ENCODE measurements around the gene CLPTM1. TPM values are rescaled to one million over a fixed set of nuclear protein-coding genes. Genes with fewer than 3 reads are reported as not detected.
"Not testable (repeated sequence)": the region's sequence is repeated elsewhere in the genome, so short reads cannot be mapped to it uniquely, and the experiment has no call there.

The CLPTM1 gene
- total RNA-seq, 1 donor = 45.2 TPM

DNA sequence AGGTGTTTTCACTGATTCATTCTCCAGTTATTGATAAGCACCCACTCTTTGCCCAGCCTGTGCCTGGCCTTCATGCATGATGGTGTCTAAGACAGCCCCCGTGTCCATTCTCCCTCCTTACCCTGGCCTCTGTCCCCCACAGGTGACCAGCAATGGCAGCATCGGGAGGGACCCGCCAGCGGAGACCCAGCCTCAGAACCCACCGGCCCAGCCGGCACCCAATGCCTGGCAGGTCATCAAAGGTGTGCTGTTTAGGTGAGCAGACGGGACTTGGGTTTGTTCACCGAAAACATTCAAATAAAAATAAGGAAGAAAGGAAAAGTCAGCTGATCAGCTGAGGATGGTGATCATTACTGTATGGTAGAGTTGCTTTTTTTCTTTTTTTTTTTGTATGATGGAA lies 6.6 kb downstream of the CLPTM1 start:
- Histone ChIP-seq H3K4me1 (ENCODE audit: insufficient read depth, low read length) (no peaks in the 10 kb centered on the region), H3K27ac (ENCODE audit: low read depth, low read length) (no peak overlapping the region), H2AFZ (ENCODE audit: low read length) (no peak overlapping the region), H4K20me1 (ENCODE audit: insufficient read depth, low read length) (peaks cover 51% of the 10 kb centered on the region), H3K79me2 (ENCODE audit: insufficient read depth, low read length) (peaks cover 67% of the 10 kb centered on the region), H3K36me3 (ENCODE audit: insufficient read depth, low read length) (peaks cover 21% of the 10 kb centered on the region), H3K27me3 (ENCODE audit: insufficient read depth, low read length) (no peaks in the 10 kb centered on the region), H3K9me3 (ENCODE audit: low read depth, low read length) (no peaks in the 10 kb centered on the region), H3K4me2 (ENCODE audit: insufficient read depth, low read length) (no peak overlapping the region), H3K4me3 (ENCODE audit: insufficient read depth, low read length) (no peak overlapping the region)
- TF ChIP-seq, protein P1, sequence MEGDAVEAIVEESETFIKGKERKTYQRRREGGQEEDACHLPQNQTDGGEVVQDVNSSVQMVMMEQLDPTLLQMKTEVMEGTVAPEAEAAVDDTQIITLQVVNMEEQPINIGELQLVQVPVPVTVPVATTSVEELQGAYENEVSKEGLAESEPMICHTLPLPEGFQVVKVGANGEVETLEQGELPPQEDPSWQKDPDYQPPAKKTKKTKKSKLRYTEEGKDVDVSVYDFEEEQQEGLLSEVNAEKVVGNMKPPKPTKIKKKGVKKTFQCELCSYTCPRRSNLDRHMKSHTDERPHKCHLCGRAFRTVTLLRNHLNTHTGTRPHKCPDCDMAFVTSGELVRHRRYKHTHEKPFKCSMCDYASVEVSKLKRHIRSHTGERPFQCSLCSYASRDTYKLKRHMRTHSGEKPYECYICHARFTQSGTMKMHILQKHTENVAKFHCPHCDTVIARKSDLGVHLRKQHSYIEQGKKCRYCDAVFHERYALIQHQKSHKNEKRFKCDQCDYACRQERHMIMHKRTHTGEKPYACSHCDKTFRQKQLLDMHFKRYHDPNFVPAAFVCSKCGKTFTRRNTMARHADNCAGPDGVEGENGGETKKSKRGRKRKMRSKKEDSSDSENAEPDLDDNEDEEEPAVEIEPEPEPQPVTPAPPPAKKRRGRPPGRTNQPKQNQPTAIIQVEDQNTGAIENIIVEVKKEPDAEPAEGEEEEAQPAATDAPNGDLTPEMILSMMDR (IDR thresholded peaks at IDR 0.05; ENCODE audit: extremely low read depth, low read depth, low read length) = no peak
- DNase-seq (ENCODE audit: insufficient read length, low spot score, missing footprints) = peak; percentile 56

DNA sequence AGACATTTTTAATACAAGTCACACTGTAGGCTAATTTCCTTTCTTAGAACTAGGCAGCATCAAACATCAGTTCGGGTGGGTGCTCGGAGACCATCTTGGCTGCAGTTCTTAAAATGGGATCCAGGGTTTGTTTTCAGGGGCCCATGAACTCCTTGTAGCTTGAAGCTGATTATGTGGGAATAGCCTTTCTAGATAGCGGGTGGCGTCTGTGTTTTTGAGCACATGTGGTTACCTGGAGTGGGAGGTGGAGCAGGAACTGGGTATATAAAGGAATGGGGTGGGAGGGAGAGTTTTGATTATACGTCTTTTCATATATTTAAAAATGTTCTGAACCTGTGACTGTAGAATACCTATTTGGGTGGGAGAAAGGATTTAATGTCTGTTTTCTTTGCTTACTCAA lies 12.9 kb downstream of the CLPTM1 start:
- TF ChIP-seq, protein P1 (IDR thresholded peaks at IDR 0.05; ENCODE audit: extremely low read depth, low read depth, low read length) = no peak
- Histone ChIP-seq H3K4me1 (ENCODE audit: insufficient read depth, low read length) (no peaks in the 10 kb centered on the region), H3K79me2 (ENCODE audit: insufficient read depth, low read length) (peaks cover 28% of the 10 kb centered on the region), H3K27me3 (ENCODE audit: insufficient read depth, low read length) (no peaks in the 10 kb centered on the region), H3K4me3 (ENCODE audit: insufficient read depth, low read length) (no peak overlapping the region), H3K4me2 (ENCODE audit: insufficient read depth, low read length) (no peak overlapping the region), H3K27ac (ENCODE audit: low read depth, low read length) (no peak overlapping the region), H4K20me1 (ENCODE audit: insufficient read depth, low read length) (peaks cover 10% of the 10 kb centered on the region), H2AFZ (ENCODE audit: low read length) (no peak overlapping the region), H3K36me3 (ENCODE audit: insufficient read depth, low read length) (peaks cover 35% of the 10 kb centered on the region), H3K9me3 (ENCODE audit: low read depth, low read length) (no peaks in the 10 kb centered on the region)
- no peak for DNase-seq (ENCODE audit: insufficient read length, low spot score, missing footprints)

DNA sequence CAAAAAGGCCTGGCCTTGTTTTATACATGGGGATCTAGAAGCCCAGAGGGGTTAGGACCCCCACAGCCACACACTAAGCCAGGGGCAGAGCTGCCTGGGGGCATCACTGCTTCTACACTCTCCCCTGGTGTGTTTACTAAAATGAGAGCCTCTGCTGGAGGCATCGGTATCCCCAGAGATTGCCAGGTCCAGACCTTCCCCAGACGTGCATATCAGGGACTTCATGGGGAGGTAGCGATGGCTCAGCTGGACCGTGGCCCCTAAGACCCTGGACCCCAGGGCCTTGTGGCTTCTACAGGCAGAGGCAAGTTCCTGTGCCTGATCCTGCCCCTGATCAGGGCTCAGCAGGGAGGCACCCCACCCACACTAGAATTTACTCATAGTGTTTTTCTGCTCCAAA lies 13.5 kb downstream of the CLPTM1 start:
- Histone ChIP-seq H3K36me3 (ENCODE audit: insufficient read depth, low read length) (peaks cover 41% of the 10 kb centered on the region), H3K9me3 (ENCODE audit: low read depth, low read length) (no peaks in the 10 kb centered on the region), H3K27me3 (ENCODE audit: insufficient read depth, low read length) (no peaks in the 10 kb centered on the region), H3K79me2 (ENCODE audit: insufficient read depth, low read length) (peaks cover 28% of the 10 kb centered on the region), H2AFZ (ENCODE audit: low read length) (no peak overlapping the region), H3K4me1 (ENCODE audit: insufficient read depth, low read length) (no peaks in the 10 kb centered on the region), H3K4me3 (ENCODE audit: insufficient read depth, low read length) (no peak overlapping the region), H3K4me2 (ENCODE audit: insufficient read depth, low read length) (no peak overlapping the region), H4K20me1 (ENCODE audit: insufficient read depth, low read length) (peaks cover 13% of the 10 kb centered on the region), H3K27ac (ENCODE audit: low read depth, low read length) (no peak overlapping the region)
- TF ChIP-seq, protein P1 (IDR thresholded peaks at IDR 0.05; ENCODE audit: extremely low read depth, low read depth, low read length) = no peak
- DNase-seq (ENCODE audit: insufficient read length, low spot score, missing footprints) = peak; percentile 15

DNA sequence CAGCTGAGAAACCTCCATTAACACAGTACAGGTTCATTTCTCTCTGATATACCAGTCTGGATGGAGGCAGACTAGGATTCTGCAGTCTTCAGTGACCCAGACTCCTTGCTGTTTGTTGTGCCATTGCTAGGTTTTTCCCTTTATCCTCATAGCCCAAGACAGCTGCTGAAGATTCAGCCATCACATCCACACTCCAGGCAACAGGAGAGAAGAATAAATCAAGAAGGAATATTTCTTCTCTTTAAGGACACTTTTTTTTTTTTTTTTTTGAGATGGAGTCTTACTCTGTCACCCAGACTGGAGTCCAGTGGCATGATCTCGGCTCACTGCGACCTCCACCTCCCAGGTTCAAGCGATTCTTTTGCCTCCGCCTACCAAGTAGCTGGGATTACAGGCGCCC lies 14.3 kb downstream of the CLPTM1 start:
- Histone ChIP-seq H3K4me1 (ENCODE audit: insufficient read depth, low read length) (no peaks in the 10 kb centered on the region), H2AFZ (ENCODE audit: low read length) (no peak overlapping the region), H3K79me2 (ENCODE audit: insufficient read depth, low read length) (peaks cover 25% of the 10 kb centered on the region), H3K4me2 (ENCODE audit: insufficient read depth, low read length) (no peak overlapping the region), H3K27ac (ENCODE audit: low read depth, low read length) (no peak overlapping the region), H4K20me1 (ENCODE audit: insufficient read depth, low read length) (peaks cover 13% of the 10 kb centered on the region), H3K27me3 (ENCODE audit: insufficient read depth, low read length) (no peaks in the 10 kb centered on the region), H3K4me3 (ENCODE audit: insufficient read depth, low read length) (no peak overlapping the region), H3K9me3 (ENCODE audit: low read depth, low read length) (no peaks in the 10 kb centered on the region), H3K36me3 (ENCODE audit: insufficient read depth, low read length) (peaks cover 47% of the 10 kb centered on the region)
- DNase-seq (ENCODE audit: insufficient read length, low spot score, missing footprints) = no peak
- TF ChIP-seq, protein P1 (IDR thresholded peaks at IDR 0.05; ENCODE audit: extremely low read depth, low read depth, low read length) = no peak

DNA sequence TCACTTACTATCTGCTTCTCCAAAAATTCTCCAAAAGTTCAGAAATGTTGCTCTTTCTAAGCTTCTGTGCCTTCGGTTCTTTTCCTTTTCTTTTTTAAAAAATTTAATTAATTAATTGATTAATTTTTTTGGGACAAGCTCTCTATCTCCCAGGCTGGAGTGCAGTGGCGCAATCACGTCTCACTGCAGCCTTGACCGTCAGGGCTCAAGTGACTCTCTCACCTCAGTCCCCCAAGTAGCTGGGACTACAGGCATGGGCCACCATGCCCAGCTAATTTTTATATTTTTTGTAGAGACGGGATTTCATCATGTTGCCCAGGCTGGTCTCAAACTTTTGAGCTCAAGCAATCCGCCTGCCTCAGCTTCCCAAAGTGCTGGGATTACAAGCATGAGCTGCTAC lies 16.3 kb downstream of the CLPTM1 start:
- DNase-seq (ENCODE audit: insufficient read length, low spot score, missing footprints); H3K27me3 ChIP-seq (ENCODE audit: insufficient read depth, low read length); H3K4me3 ChIP-seq (ENCODE audit: insufficient read depth, low read length); H3K9me3 ChIP-seq (ENCODE audit: low read depth, low read length); H2AFZ ChIP-seq (ENCODE audit: low read length); H3K4me2 ChIP-seq (ENCODE audit: insufficient read depth, low read length); H3K4me1 ChIP-seq (ENCODE audit: insufficient read depth, low read length); H3K27ac ChIP-seq (ENCODE audit: low read depth, low read length): not testable (repeated sequence)
- Histone ChIP-seq H4K20me1 (ENCODE audit: insufficient read depth, low read length) (peaks cover 10% of the 10 kb centered on the region), H3K36me3 (ENCODE audit: insufficient read depth, low read length) (peaks cover 53% of the 10 kb centered on the region), H3K79me2 (ENCODE audit: insufficient read depth, low read length) (peaks cover 19% of the 10 kb centered on the region)

All from osteoblast (primary cell).